Mesenchymal stem cell (in vitro differentiated cells and primary cell): ENCODE results near the gene GSTO1. TPM values are rescaled to one million over a fixed set of nuclear protein-coding genes. Genes with fewer than 3 reads are reported as not detected.

Experiments
- DNase-seq: peaks from one replicate; pipeline ENCODE4 v3.0.0-alpha.2; 2013
- H2AFZ ChIP-seq: one replicate; pipeline ENCODE4 v1.6.1; 2013; ENCODE audit warnings: low read depth, mild to moderate bottlenecking, control low read depth, inconsistent platforms, low read length, moderate library complexity
- H2AK5ac ChIP-seq: 2 replicates; pipeline ENCODE4 v1.6.1; 2013; ENCODE audit warnings: low read length, moderate library complexity, mild to moderate bottlenecking, inconsistent platforms; ENCODE audit not compliant: severe bottlenecking
- H2BK120ac ChIP-seq: one replicate; pipeline ENCODE4 v1.6.1; 2013; ENCODE audit warnings: low read depth, mild to moderate bottlenecking, inconsistent platforms, low read length, moderate library complexity
- H2BK12ac ChIP-seq, 2 experiments: one replicate each; pipeline ENCODE4 v1.6.1; 2013; ENCODE audit warnings: inconsistent platforms in 2 of 2, low read length in 2 of 2, mild to moderate bottlenecking in 2 of 2, moderate library complexity in 2 of 2, control low read depth in 1 of 2
- H2BK15ac ChIP-seq: one replicate; pipeline ENCODE4 v1.6.1; 2013; ENCODE audit warnings: mild to moderate bottlenecking, low read depth, inconsistent platforms; ENCODE audit not compliant: poor library complexity, severe bottlenecking
- H2BK5ac ChIP-seq: 2 replicates; pipeline ENCODE4 v1.6.1; 2013; ENCODE audit warnings: low read depth, mild to moderate bottlenecking, low read length, control low read depth, inconsistent platforms; ENCODE audit not compliant: poor library complexity, severe bottlenecking
- H3K14ac ChIP-seq, 2 experiments: one replicate each; pipeline ENCODE4 v1.6.1; 2013; ENCODE audit warnings: inconsistent platforms in 2 of 2, low read length in 2 of 2, control low read depth in 1 of 2, mild to moderate bottlenecking in 1 of 2, moderate library complexity in 1 of 2
- H3K18ac ChIP-seq, 2 experiments: one replicate each; pipeline ENCODE4 v1.6.1; 2013; ENCODE audit warnings: inconsistent platforms in 2 of 2, low read length in 2 of 2, control low read depth in 1 of 2, low read depth in 1 of 2, mild to moderate bottlenecking in 1 of 2
- H3K23ac ChIP-seq, 2 experiments: one replicate each; pipeline ENCODE4 v1.6.1; 2013; ENCODE audit warnings: inconsistent platforms in 2 of 2, low read length in 2 of 2, mild to moderate bottlenecking in 2 of 2, moderate library complexity in 2 of 2, control low read depth in 1 of 2
- H3K27ac ChIP-seq: 2 replicates; pipeline ENCODE4 v1.5.1; 2013; ENCODE audit warnings: mild to moderate bottlenecking, moderate library complexity, low read length, control low read depth, inconsistent platforms; ENCODE audit not compliant: poor library complexity, severe bottlenecking
- H3K27me3 ChIP-seq, 2 experiments: 2 replicates each; pipeline versions ENCODE4 v1.6.1 to v1.7.0; 2013; ENCODE audit warnings: low read length in 2 of 2, mild to moderate bottlenecking in 2 of 2, moderate library complexity in 2 of 2, control low read depth in 1 of 2, inconsistent platforms in 1 of 2; ENCODE audit not compliant: control insufficient read depth in 1 of 2, insufficient read depth in 1 of 2
- H3K36me3 ChIP-seq, 2 experiments: 2 replicates each; pipeline versions ENCODE4 v1.6.1 to v1.7.0; 2013; ENCODE audit warnings: low read length in 2 of 2, control low read depth in 1 of 2, inconsistent platforms in 1 of 2, low read depth in 1 of 2, mild to moderate bottlenecking in 1 of 2; ENCODE audit not compliant: insufficient read depth in 2 of 2, control insufficient read depth in 1 of 2
- H3K4ac ChIP-seq, 2 experiments: one replicate each; pipeline ENCODE4 v1.6.1; 2013; ENCODE audit warnings: inconsistent platforms in 2 of 2, low read length in 2 of 2, mild to moderate bottlenecking in 2 of 2, moderate library complexity in 2 of 2, control low read depth in 1 of 2, low read depth in 1 of 2
- H3K4me1 ChIP-seq: 2 replicates; pipeline ENCODE4 v1.6.1; 2013; ENCODE audit warnings: low read depth, low read length, control low read depth; ENCODE audit not compliant: control insufficient read depth, insufficient read depth
- H3K4me2 ChIP-seq: 2 replicates; pipeline ENCODE4 v1.6.1; 2013; ENCODE audit warnings: low read length, mild to moderate bottlenecking, inconsistent platforms; ENCODE audit not compliant: poor library complexity, severe bottlenecking
- H3K4me3 ChIP-seq, 2 experiments: 2 replicates each; pipeline versions ENCODE4 v1.5.1 to v1.7.0; 2013; ENCODE audit warnings: low read length in 2 of 2, mild to moderate bottlenecking in 2 of 2, control low read depth in 1 of 2, low read depth in 1 of 2; ENCODE audit not compliant: insufficient read depth in 1 of 2
- H3K79me1 ChIP-seq: replicated peaks from 2 replicates; pipeline ENCODE4 v1.6.1; 2013; ENCODE audit warnings: mild to moderate bottlenecking, control low read depth, low read length, inconsistent platforms; ENCODE audit not compliant: poor library complexity, severe bottlenecking
- H3K9ac ChIP-seq: 2 replicates; pipeline ENCODE4 v1.7.0; 2013; ENCODE audit warnings: mild to moderate bottlenecking, low read length, moderate library complexity
- H3K9me3 ChIP-seq: 2 replicates; pipeline ENCODE4 v1.7.0; 2013; ENCODE audit warnings: mild to moderate bottlenecking, low read length; ENCODE audit not compliant: control insufficient read depth
- H4K8ac ChIP-seq: one replicate; pipeline ENCODE4 v1.6.1; 2013; ENCODE audit warnings: inconsistent platforms, mild to moderate bottlenecking, low read length, moderate library complexity
- H4K91ac ChIP-seq: one replicate; pipeline ENCODE4 v1.6.1; 2013; ENCODE audit warnings: mild to moderate bottlenecking, low read length, inconsistent platforms
- WGBS: methylation state at CpG from one replicate; pipeline ENCODE4 v1.1.7; 2013; ENCODE audit warnings: mixed read lengths; 5-methylcytosine and 5-hydroxymethylcytosine counted together
- polyA plus RNA-seq, 2 experiments: library from polyadenylated mRNA; stranded (reverse); fragments of 200-250 nt; gene quantifications; one replicate each; pipeline ENCODE4 v1.2.3, GENCODE V29; 2013

The GSTO1 gene
- 324 TPM for polyA plus RNA-seq (2013, experiment 1 of 2)
- 340 TPM for polyA plus RNA-seq (2013, experiment 2 of 2)

GRCh38 chr10:104254493-104255310, at the start of gene GSTO1:
Gene GSTO1 (plus strand): TSS chr10:104254892. CDS start chr10:104254929, 37 bp downstream.
- Histone ChIP-seq H2BK12ac (peak within 1 kb of the TSS; percentile 96 to 99), H3K4me3 (peak within 1 kb of the TSS; percentile 91 to 95), H3K27ac (peak within 1 kb of the TSS; percentile 86), H3K23ac (peak within 1 kb of the TSS in 1 of 2 experiments; percentile 94), H3K4me1 (peaks cover 6% of the 10 kb centered on the region), H2BK15ac (peak within 1 kb of the TSS; percentile 91), H3K4ac (peak within 1 kb of the TSS; percentile 99 to 100), H2AFZ (peak within 1 kb of the TSS; percentile 89), H3K4me2 (peak within 1 kb of the TSS; percentile 88), H3K14ac (peak within 1 kb of the TSS; percentile 94 to 100), H3K27me3 (no peaks in the 10 kb centered on the region), H3K9me3 (no peaks in the 10 kb centered on the region), H2AK5ac (peak within 1 kb of the TSS; percentile 19), H3K79me1 (peaks cover 2% of the 10 kb centered on the region), H4K91ac (peak within 1 kb of the TSS; percentile 99), H2BK120ac (peak within 1 kb of the TSS; percentile 97), H2BK5ac (peak within 1 kb of the TSS; percentile 83), H4K8ac (peak within 1 kb of the TSS; percentile 96), H3K9ac (peak within 1 kb of the TSS; percentile 100), H3K18ac (peak within 1 kb of the TSS; percentile 98 to 100), H3K36me3 (peaks cover 9 to 38% of the 10 kb centered on the region in 2 experiments)
- 1% methylated on average over 67 of the region's 69 CpGs for WGBS
- DNase-seq: peak; percentile 75

GRCh38 chr10:104208730-104209129, 46.0 kb upstream of the GSTO1 start:
- H3K4ac ChIP-seq: no peak overlapping the region
- no peak overlapping the region for H4K91ac ChIP-seq
- no peak overlapping the region for H3K4me2 ChIP-seq
- peak overlapping the region; percentile 52 for H3K9ac ChIP-seq
- H3K27me3 ChIP-seq: peaks cover 0 to 5% of the 10 kb centered on the region in 2 experiments
- H2BK15ac ChIP-seq: no peak overlapping the region
- H3K9me3 ChIP-seq: no peaks in the 10 kb centered on the region
- H3K14ac ChIP-seq: no peak overlapping the region
- no peak overlapping the region for H3K18ac ChIP-seq
- no peak overlapping the region for H2BK12ac ChIP-seq
- H2BK5ac ChIP-seq: no peak overlapping the region
- H3K4me3 ChIP-seq: no peak overlapping the region
- H3K79me1 ChIP-seq: no peaks in the 10 kb centered on the region
- H4K8ac ChIP-seq: no peak overlapping the region
- H2AFZ ChIP-seq: no peak overlapping the region
- no peaks in the 10 kb centered on the region for H3K4me1 ChIP-seq
- no peak overlapping the region for H2BK120ac ChIP-seq
- H3K36me3 ChIP-seq: no peaks in the 10 kb centered on the region
- 100% methylated on average over 1 of the region's 3 CpGs for WGBS
- H3K23ac ChIP-seq: no peak overlapping the region
- no peak overlapping the region for H3K27ac ChIP-seq
- H2AK5ac ChIP-seq: no peak overlapping the region
- DNase-seq: no peak

- Histone ChIP-seq H3K36me3 (no peaks in the 10 kb centered on the region), H2BK5ac (no peak overlapping the region), H2AK5ac (no peak overlapping the region), H3K27me3 (peaks cover 0 to 5% of the 10 kb centered on the region in 2 experiments), H3K4me2 (no peak overlapping the region), H3K4ac (no peak overlapping the region), H3K27ac (no peak overlapping the region), H2BK120ac (no peak overlapping the region), H3K4me3 (no peak overlapping the region), H2BK15ac (no peak overlapping the region), H2AFZ (no peak overlapping the region), H3K9ac (peak overlapping the region; percentile 52), H4K8ac (no peak overlapping the region), H3K23ac (no peak overlapping the region), H3K14ac (no peak overlapping the region), H3K79me1 (no peaks in the 10 kb centered on the region), H2BK12ac (no peak overlapping the region), H3K18ac (no peak overlapping the region), H3K9me3 (no peaks in the 10 kb centered on the region), H4K91ac (no peak overlapping the region), H3K4me1 (no peaks in the 10 kb centered on the region)
- DNase-seq: peak; percentile 43
- no CpG with 5 or more reads among the region's 2 CpGs for WGBS
Measured at GRCh38 chr10:104209575-104210198, 45.0 kb upstream of the GSTO1 start.

GRCh38 chr10:104216631-104217030, 38.1 kb upstream of the GSTO1 start:
- Histone ChIP-seq H3K27me3 (peaks cover 12 to 44% of the 10 kb centered on the region in 2 experiments), H3K4me2 (no peak overlapping the region), H3K4me3 (no peak overlapping the region), H2AFZ (no peak overlapping the region), H4K8ac (no peak overlapping the region), H2BK120ac (no peak overlapping the region), H3K4ac (no peak overlapping the region), H3K23ac (no peak overlapping the region), H3K79me1 (no peaks in the 10 kb centered on the region), H3K9ac (no peak overlapping the region), H2BK5ac (no peak overlapping the region), H3K9me3 (no peaks in the 10 kb centered on the region), H3K27ac (no peak overlapping the region), H4K91ac (no peak overlapping the region), H3K36me3 (no peaks in the 10 kb centered on the region), H3K14ac (no peak overlapping the region), H3K4me1 (no peaks in the 10 kb centered on the region), H2BK15ac (no peak overlapping the region), H2AK5ac (no peak overlapping the region), H3K18ac (no peak overlapping the region), H2BK12ac (no peak overlapping the region)
- DNase-seq: no peak
- 85% methylated on average over 3 of the region's 3 CpGs for WGBS
